Activated B cell treated with CpG ODN at 0.5 μM for 24 hours (primary cell): Measurements from ENCODE around the gene EXOC7. TPM values are rescaled to one million over a fixed set of nuclear protein-coding genes. Genes with fewer than 3 reads are reported as not detected.

Experiments used
- ATAC-seq: fragments of 200-7000 bp; cut with Tn5 transposase; one replicate; pipeline ENCODE4 v1.10.0; 2021; ENCODE audit warnings: low read depth, mild to moderate bottlenecking, moderate library complexity
- CTCF ChIA-PET: fragments of 350-600 bp; sonication (Branson Sonifier 250); formaldehyde crosslinking; loops from one replicate; lab custom pipeline; 2021; ENCODE audit warnings: antibody characterized with exemption; lab: Charles Lee
- POLR2A ChIA-PET: fragments of 350-600 bp; sonication (Branson Sonifier 250); formaldehyde crosslinking; loops from one replicate; lab custom pipeline; 2021; ENCODE audit warnings: antibody characterized with exemption; lab: Charles Lee
- DNase-seq: peaks from one replicate; pipeline ENCODE4 v3.0.0; 2022
- H3K27ac Mint-ChIP-seq: one replicate; pipeline ENCODE4 v1.8.0; 2020; ENCODE audit warnings: mixed read lengths
- H3K27me3 Mint-ChIP-seq: one replicate; pipeline ENCODE4 v1.8.0; 2021; ENCODE audit warnings: mixed read lengths
- H3K36me3 Mint-ChIP-seq: one replicate; pipeline ENCODE4 v1.8.0; 2021; ENCODE audit warnings: low read depth, mixed read lengths
- H3K4me1 Mint-ChIP-seq: one replicate; pipeline ENCODE4 v1.8.0; 2021; ENCODE audit warnings: mixed read lengths
- H3K4me3 Mint-ChIP-seq: one replicate; pipeline ENCODE4 v1.8.0; 2020; ENCODE audit warnings: mild to moderate bottlenecking, mixed read lengths
- H3K9me3 Mint-ChIP-seq: one replicate; pipeline ENCODE4 v1.8.0; 2020; ENCODE audit warnings: mixed read lengths
- intact Hi-C: fragments of 100-400 bp; cut with micrococcal nuclease; formaldehyde crosslinking; loops from one replicate; pipeline ENCODE4 v1.15.1; 2024
- total RNA-seq: library from RNA; stranded (reverse); gene quantifications from 2 replicates; pipeline ENCODE4 v1.2.3, GENCODE V29; 2022
- TF ChIP-seq, protein P1 (sequence below): fragments of 200-600 bp; IDR thresholded peaks from one replicate; pipeline ENCODE4 v1.8.0; 2022; ENCODE audit warnings: antibody characterized with exemption, mild to moderate bottlenecking

EXOC7 gene
- total RNA-seq, 1 donor from 2014 or later, result 146 TPM

DNA sequence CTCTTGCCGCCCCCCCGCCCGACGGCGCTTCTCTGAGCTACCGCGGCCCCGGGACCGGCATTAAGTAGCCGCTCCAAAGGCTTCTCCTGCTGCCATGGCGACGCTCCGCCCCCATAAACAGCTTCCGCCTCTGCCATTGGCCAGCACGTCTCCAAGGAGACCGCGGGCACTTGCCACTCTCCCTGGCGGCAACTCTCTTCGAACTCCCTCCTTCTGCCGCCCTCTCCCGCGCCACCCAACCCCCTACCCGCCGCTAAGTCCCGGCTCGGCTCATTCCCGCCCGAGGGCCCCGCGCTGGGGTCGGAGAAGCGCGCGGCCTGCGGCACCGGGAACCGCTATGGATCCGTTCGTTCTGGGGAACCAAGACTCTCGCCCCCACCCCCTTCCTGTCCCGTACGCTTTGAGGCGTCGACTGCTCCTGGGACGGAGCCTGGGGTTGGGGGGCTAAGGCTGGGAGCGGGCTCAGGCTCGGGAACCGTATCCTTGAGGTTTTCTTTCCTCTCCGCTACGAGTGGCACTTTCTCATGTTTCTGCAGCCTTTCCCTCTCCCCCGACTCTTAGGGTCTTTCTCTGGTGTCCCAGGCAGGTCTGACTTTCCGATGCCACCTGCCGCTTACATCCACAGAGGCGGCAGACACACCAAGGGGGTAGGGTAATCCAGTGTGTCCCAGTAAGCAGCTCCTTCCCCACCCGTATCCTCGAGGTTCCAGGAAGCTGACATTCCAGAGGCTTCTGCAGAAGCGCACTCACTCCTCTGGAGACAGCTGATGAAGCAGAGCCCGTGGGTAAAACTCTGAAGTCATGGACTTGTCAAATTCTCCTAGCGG, 37.8 kb upstream of the EXOC7 start, which contains the start of gene FOXJ1:
FOXJ1 (minus strand) TSS at position 34 of the 827 bp plus-strand sequence. CDS start 850 bp downstream, outside the sequence.
- ChIA-PET CTCF (interaction anchor here (0.7 to 2.3 kb wide), 5 partner anchors 17 to 138 kb away, joined by 3 to 14 read pairs (median 5); no protein-coding TSS in a partner anchor), POLR2A (interaction anchor here (0.7 to 4.1 kb wide), 7 partner anchors 18 to 134 kb away, joined by 3 to 21 read pairs (median 4); partner anchors contain the start of gene UBALD2)
- intact Hi-C loops, result loop anchor here (1.0 to 2.0 kb wide), 4 partner anchors 21 to 312 kb away; partner anchors contain the start of gene UBE2O
- ATAC-seq (peak; percentile 75), DNase-seq (peak; percentile 91)
- peak within 1 kb of the TSS; percentile 80 for H3K4me3 Mint-ChIP-seq
- H3K36me3 Mint-ChIP-seq, result no peaks in the 10 kb centered on the region
- peak within 1 kb of the TSS; percentile 61 for H3K27ac Mint-ChIP-seq
- H3K4me1 Mint-ChIP-seq, result peaks cover 60% of the 10 kb centered on the region
- H3K9me3 Mint-ChIP-seq, result no peaks in the 10 kb centered on the region
- H3K27me3 Mint-ChIP-seq, result peaks cover 10% of the 10 kb centered on the region
- TF ChIP-seq, protein P1, sequence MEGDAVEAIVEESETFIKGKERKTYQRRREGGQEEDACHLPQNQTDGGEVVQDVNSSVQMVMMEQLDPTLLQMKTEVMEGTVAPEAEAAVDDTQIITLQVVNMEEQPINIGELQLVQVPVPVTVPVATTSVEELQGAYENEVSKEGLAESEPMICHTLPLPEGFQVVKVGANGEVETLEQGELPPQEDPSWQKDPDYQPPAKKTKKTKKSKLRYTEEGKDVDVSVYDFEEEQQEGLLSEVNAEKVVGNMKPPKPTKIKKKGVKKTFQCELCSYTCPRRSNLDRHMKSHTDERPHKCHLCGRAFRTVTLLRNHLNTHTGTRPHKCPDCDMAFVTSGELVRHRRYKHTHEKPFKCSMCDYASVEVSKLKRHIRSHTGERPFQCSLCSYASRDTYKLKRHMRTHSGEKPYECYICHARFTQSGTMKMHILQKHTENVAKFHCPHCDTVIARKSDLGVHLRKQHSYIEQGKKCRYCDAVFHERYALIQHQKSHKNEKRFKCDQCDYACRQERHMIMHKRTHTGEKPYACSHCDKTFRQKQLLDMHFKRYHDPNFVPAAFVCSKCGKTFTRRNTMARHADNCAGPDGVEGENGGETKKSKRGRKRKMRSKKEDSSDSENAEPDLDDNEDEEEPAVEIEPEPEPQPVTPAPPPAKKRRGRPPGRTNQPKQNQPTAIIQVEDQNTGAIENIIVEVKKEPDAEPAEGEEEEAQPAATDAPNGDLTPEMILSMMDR, result no peak

DNA sequence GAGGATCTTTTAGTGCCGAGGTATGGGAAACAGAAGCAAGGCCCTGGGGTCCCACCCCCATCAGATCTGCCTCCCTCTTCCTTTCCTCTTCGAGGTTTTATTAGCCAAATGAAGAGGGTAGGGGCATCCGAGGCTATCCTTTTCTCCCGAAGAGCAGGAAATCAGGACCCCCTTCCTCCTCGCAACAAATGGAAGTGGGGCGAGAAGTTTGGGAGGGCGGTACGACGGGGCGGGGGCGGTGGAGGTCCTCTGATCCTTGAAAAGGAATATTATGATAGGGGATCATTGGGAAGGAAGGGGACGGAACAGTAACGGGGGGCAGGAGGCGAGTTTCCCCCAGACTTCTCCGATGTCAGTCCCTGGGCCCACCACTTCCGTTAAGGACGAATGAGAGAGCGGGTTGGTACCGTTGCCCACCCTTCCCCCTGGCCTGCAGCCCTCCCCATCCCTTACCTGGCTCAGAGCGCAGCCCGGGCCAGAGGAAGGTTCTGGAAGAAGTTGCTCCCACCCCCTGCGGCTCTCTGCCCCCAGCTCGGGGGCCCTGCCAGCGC, 37.1 kb upstream of the EXOC7 start:
- DNase-seq (no peak), ATAC-seq (no peak)
- H3K36me3 Mint-ChIP-seq, result no peaks in the 10 kb centered on the region
- H3K9me3 Mint-ChIP-seq, result no peaks in the 10 kb centered on the region
- TF ChIP-seq, protein P1, result no peak
- H3K27ac Mint-ChIP-seq, result no peak overlapping the region
- intact Hi-C loops, result loop anchor here (1.0 to 2.0 kb wide), 6 partner anchors 20 to 313 kb away; partner anchors contain the start of gene UBE2O
- CTCF ChIA-PET, result interaction anchor here (0.7 to 2.3 kb wide), 5 partner anchors 16 to 139 kb away, joined by 3 to 14 read pairs (median 5); no protein-coding TSS in a partner anchor
- POLR2A ChIA-PET, result interaction anchor here (0.7 to 4.1 kb wide), 7 partner anchors 106 to 135 kb away, joined by 3 to 21 read pairs (median 4); partner anchors contain the start of gene UBALD2
- peak overlapping the region; percentile 80 for H3K4me3 Mint-ChIP-seq
- peaks cover 10% of the 10 kb centered on the region for H3K27me3 Mint-ChIP-seq
- peaks cover 54% of the 10 kb centered on the region for H3K4me1 Mint-ChIP-seq

DNA sequence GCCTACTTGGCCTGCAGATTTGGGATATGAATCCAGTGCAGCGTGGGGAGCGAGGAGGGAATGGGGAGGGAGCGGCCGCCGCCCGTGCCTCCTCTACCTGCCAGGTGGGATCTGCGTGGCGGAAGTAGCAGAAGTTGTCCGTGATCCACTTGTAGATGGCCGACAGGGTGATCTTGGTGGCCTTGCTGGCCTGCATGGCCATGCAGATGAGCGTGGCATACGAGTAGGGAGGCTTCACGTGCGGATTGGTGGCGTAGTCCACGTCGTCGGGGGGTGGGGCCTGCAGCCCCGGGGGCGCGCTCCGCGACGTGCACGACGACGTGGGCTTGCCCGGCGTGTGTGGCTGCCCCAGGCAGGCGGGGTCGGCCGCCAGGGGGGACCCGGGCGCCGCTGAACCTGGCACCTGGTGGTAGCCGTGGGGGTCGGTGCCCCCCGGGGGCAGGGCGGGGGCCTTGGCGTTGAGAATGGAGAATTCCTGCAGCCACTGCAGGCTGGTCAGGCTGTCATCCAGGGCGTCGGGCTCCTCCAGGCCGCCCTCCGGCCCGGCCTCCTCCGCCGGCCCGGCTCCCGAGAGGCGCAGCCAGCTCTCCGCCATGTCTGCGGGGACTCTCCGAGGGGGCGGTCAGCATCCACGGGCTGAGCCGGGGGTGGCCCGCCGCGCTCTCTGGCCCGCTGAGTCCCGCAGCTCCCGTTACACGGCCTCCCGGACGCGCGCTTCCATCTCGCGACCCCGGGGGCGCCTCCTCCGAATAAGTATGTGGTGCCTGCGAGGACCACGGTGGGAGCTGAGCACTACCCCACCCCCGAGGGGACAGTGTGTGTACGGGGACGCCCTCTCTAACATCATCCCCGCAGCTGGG, 36.4 kb upstream of the EXOC7 start:
- POLR2A ChIA-PET, result interaction anchor here (0.7 to 4.1 kb wide), 6 partner anchors 123 to 136 kb away, joined by 3 to 21 read pairs (median 6); partner anchors contain the start of gene UBALD2
- peak overlapping the region; percentile 80 for H3K4me3 Mint-ChIP-seq

DNA sequence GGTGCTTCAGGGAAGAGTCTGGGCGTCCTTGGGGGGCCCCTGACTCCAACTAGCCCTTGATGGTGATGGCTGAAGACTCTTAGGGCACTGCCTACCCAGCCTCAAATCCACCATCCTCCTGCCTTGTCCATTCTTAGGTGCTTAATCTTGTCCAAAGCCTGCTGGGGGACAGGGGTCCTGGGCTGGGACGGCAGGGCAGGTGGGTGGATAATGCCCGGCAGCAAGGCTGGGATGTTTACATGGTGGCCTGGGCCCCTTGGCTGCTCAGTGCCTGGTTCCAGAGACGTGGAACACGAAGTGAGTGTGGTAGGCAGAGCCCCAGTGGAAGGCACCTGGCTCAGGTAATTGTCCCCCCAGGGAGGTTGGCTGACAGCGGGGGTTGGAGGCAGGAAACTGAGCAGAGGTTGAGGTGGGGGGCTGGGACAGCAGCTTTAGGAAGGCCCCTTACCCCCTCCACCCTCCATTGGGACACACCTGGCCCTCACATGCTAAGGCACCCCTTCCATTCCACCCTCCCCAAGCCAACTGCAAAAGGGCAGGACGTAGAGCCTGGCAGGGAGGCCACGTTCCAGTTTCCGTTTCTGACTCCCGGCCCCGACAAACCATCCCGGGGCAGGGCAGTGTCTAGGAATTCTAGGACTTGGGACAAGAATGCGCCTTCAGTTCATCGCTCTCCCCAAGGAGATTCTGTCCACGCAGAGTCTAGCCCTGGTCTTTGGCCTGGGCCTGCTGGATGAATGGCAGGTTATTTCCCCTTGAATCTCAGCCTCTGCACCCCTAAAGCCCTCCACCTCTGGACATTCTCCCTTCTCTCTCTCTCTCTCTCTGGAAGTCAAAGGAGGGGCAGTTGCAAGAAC, 35.5 kb upstream of the EXOC7 start:
- peaks cover 12% of the 10 kb centered on the region for H3K27me3 Mint-ChIP-seq
- TF ChIP-seq, protein P1, result no peak
- intact Hi-C loops, result no loop called here
- H3K4me3 Mint-ChIP-seq, result peak overlapping the region; percentile 58
- no peaks in the 10 kb centered on the region for H3K9me3 Mint-ChIP-seq
- ATAC-seq (no peak), DNase-seq (no peak)
- H3K4me1 Mint-ChIP-seq, result peaks cover 40% of the 10 kb centered on the region
- CTCF ChIA-PET, result no interaction called here
- POLR2A ChIA-PET, result interaction anchor here (1.4 kb wide), 1 partner anchor 133 kb away, joined by 3 read pairs; no protein-coding TSS in a partner anchor
- no peaks in the 10 kb centered on the region for H3K36me3 Mint-ChIP-seq
- no peak overlapping the region for H3K27ac Mint-ChIP-seq

More for the DNA sequence above, 36.4 kb upstream of the EXOC7 start:
- intact Hi-C loops, result loop anchor here (1.0 to 2.0 kb wide), 4 partner anchors 19 to 139 kb away; no protein-coding TSS in a partner anchor
- Mint-ChIP-seq H3K9me3 (no peaks in the 10 kb centered on the region), H3K4me1 (peaks cover 47% of the 10 kb centered on the region), H3K36me3 (no peaks in the 10 kb centered on the region), H3K27ac (no peak overlapping the region), H3K27me3 (peaks cover 12% of the 10 kb centered on the region)
- DNase-seq (peak; percentile 53), ATAC-seq (peak; percentile 67)
- TF ChIP-seq, protein P1, result no peak
- CTCF ChIA-PET, result interaction anchor here (1.5 to 2.3 kb wide), 3 partner anchors 16 to 140 kb away, joined by 4 to 14 read pairs (median 5); no protein-coding TSS in a partner anchor
